Stimulated activated CD4-positive, alpha-beta T cell treated with anti-CD3 and anti-CD28 coated beads, Interleukin-12 subunit alpha, Interleukin-12 subunit beta, amount 100 ng/mL, for 24 hours (primary cell): ENCODE data around the gene PDE8A.
"Not testable (repeated sequence)": the region's sequence is repeated elsewhere in the genome, so short reads cannot be mapped to it uniquely, and the experiment has no call there.

Experiments
- DNase-seq, 2 experiments: peaks; one replicate each; pipeline ENCODE4 v3.0.0-alpha.2; 2020; ENCODE audit warnings: low read depth in 2 of 2

PDE8A gene

GRCh38 chr15:85011160-85011571, 29.5 kb downstream of the PDE8A start:
- DNase-seq = no peak

GRCh38 chr15:85011724-85012123, 30.1 kb downstream of the PDE8A start:
- DNase-seq = not testable (repeated sequence)

- no peak for DNase-seq
Observed at GRCh38 chr15:85013785-85014184, 32.1 kb downstream of the PDE8A start.

- no peak for DNase-seq
Observed at GRCh38 chr15:85014932-85015331, 33.3 kb downstream of the PDE8A start.

- no peak for DNase-seq
Observed at GRCh38 chr15:85016275-85016674, 34.6 kb downstream of the PDE8A start.

- DNase-seq = no peak
Observed at GRCh38 chr15:85019815-85020590, 38.3 kb downstream of the PDE8A start.

GRCh38 chr15:85021409-85021808, 39.8 kb downstream of the PDE8A start:
- DNase-seq = no peak

- DNase-seq = no peak
Observed at GRCh38 chr15:85022860-85023403, 41.3 kb downstream of the PDE8A start.

GRCh38 chr15:85024003-85024402, 42.3 kb downstream of the PDE8A start:
- DNase-seq = no peak

- DNase-seq = no peak
Observed at GRCh38 chr15:85024509-85025336, 43.1 kb downstream of the PDE8A start.

- no peak for DNase-seq
Observed at GRCh38 chr15:85025516-85026251, 44.0 kb downstream of the PDE8A start.

- no peak for DNase-seq
Observed at GRCh38 chr15:85026304-85027032, 44.8 kb downstream of the PDE8A start.

GRCh38 chr15:85027033-85027380, 45.4 kb downstream of the PDE8A start:
- DNase-seq = no peak

- DNase-seq = no peak
Observed at GRCh38 chr15:85027421-85027820, 45.8 kb downstream of the PDE8A start.

- DNase-seq = no peak
Observed at GRCh38 chr15:85028416-85028815, 46.8 kb downstream of the PDE8A start.

- DNase-seq = no peak
Observed at GRCh38 chr15:85029221-85029620, 47.6 kb downstream of the PDE8A start.

GRCh38 chr15:85030301-85030929, 48.8 kb downstream of the PDE8A start:
- DNase-seq = peak in 1 of 2 experiments; percentile 11

GRCh38 chr15:85031086-85031943, 49.7 kb downstream of the PDE8A start:
- DNase-seq = no peak

GRCh38 chr15:85031944-85032558, 50.4 kb downstream of the PDE8A start:
- DNase-seq = no peak
